SU-DHL-6 (cell line): ENCODE results near the gene SUGCT.

Experiments used
- H2AFZ ChIP-seq: fragments of 200-600 bp; sonication (generic); 2 replicates; pipeline ENCODE4 v1.6.1; 2014; ENCODE audit warnings: low read depth, mild to moderate bottlenecking, moderate library complexity, mixed read lengths, antibody characterized with exemption, low read length; ENCODE audit not compliant: severe bottlenecking
- H3F3A ChIP-seq: fragments of 200-600 bp; shearing (Covaris generic); 2 replicates; pipeline ENCODE4 v1.6.0; 2016; ENCODE audit warnings: antibody characterized with exemption, mild to moderate bottlenecking; ENCODE audit not compliant: insufficient read depth
- H3K27ac ChIP-seq: fragments of 200-600 bp; sonication (generic); 2 replicates; pipeline ENCODE4 v1.5.1; 2016; ENCODE audit warnings: low read depth, mild to moderate bottlenecking, low read length, moderate library complexity, mixed read lengths
- H3K27me3 ChIP-seq: fragments of 200-600 bp; sonication (generic), shearing (Covaris generic); 2 replicates; pipeline ENCODE4 v1.6.0; 2014; ENCODE audit warnings: mild to moderate bottlenecking, low read length
- H3K36me3 ChIP-seq: fragments of 200-600 bp; sonication (generic); 2 replicates; pipeline ENCODE4 v1.6.1; 2014; ENCODE audit warnings: mild to moderate bottlenecking, low read length, mixed read lengths
- H3K4me2 ChIP-seq: fragments of 300-600, 200-600 bp; shearing (Covaris generic), sonication (generic); 2 replicates; pipeline ENCODE4 v1.6.0; 2014; ENCODE audit warnings: low read length, low read depth, mild to moderate bottlenecking; ENCODE audit not compliant: poor library complexity, severe bottlenecking
- H3K4me3 ChIP-seq: fragments of 200-600 bp; sonication (generic); 2 replicates; pipeline ENCODE4 v1.5.1; 2014; ENCODE audit warnings: antibody characterized with exemption, low read length, mild to moderate bottlenecking, mixed read lengths; ENCODE audit not compliant: insufficient read depth, poor library complexity, severe bottlenecking
- H3K79me2 ChIP-seq: fragments of 200-600 bp; sonication (generic); 2 replicates; pipeline ENCODE4 v1.6.1; 2014; ENCODE audit warnings: mild to moderate bottlenecking, low read length, moderate library complexity; ENCODE audit not compliant: insufficient read depth
- H3K9ac ChIP-seq: fragments of 200-600 bp; sonication (generic); 2 replicates; pipeline ENCODE4 v1.7.0; 2014; ENCODE audit warnings: mild to moderate bottlenecking, low read length
- H3K9me2 ChIP-seq: fragments of 200-600 bp; sonication (generic); replicated peaks from 2 replicates; pipeline ENCODE4 v1.6.1; 2014; ENCODE audit warnings: low read length; ENCODE audit not compliant: insufficient read depth
- H3K9me3 ChIP-seq: fragments of 200-600 bp; sonication (generic); 2 replicates; pipeline ENCODE4 v1.6.1; 2014; ENCODE audit warnings: low read length, mixed read lengths; ENCODE audit not compliant: insufficient read depth
- H4K20me1 ChIP-seq: fragments of 200-600 bp; sonication (generic); 2 replicates; pipeline ENCODE4 v1.6.1; 2014; ENCODE audit warnings: low read depth, mild to moderate bottlenecking, antibody characterized with exemption, low read length, moderate library complexity, mixed read lengths
- EZH2phosphoT487 ChIP-seq: fragments of 200-600 bp; sonication (generic), shearing (Covaris generic); conservative IDR thresholded peaks from 2 replicates; pipeline ENCODE4 v1.6.1; 2018; ENCODE audit warnings: mild to moderate bottlenecking, antibody characterized with exemption, low read length, moderate library complexity, mixed read lengths
- TF ChIP-seq, protein P1 (sequence below): fragments of 200-600 bp; sonication (generic); IDR thresholded peaks from one replicate; pipeline ENCODE4 v1.5.1; 2017; ENCODE audit warnings: antibody characterized with exemption, mild to moderate bottlenecking, low read length, moderate library complexity; ENCODE audit not compliant: insufficient read depth, poor library complexity, severe bottlenecking

SUGCT gene

DNA sequence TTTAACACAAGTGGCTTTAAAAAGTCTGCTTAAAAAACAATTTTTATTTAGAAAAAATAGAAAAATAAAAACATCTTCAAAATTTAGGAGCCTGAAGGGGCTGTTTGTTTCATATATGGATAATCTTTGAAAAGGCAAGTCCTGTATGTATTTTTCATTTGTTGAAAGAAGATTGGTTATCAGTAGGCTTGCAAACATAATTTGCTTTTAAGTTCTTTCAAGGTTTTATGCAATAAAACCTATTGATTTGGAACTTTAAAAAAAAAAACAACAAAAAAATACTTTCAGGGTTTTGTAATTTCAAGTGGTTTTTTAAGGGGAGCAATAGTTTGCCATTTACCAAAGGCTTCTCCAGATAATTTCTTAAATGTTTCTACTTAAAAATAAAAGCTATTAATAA, 36.0 kb upstream of the SUGCT start:
- no peaks in the 10 kb centered on the region for H3K9me2 ChIP-seq
- no peaks in the 10 kb centered on the region for H4K20me1 ChIP-seq
- H3K36me3 ChIP-seq = peaks cover 21% of the 10 kb centered on the region; the same call in 1 of the 2 replicates
- no peak overlapping the region for H3K4me2 ChIP-seq
- no peak overlapping the region for H2AFZ ChIP-seq
- 0 out of 2 replicates have a peak, but pooled peaks cover 4% of the 10 kb centered on the region for H3F3A ChIP-seq
- TF ChIP-seq, protein P1, sequence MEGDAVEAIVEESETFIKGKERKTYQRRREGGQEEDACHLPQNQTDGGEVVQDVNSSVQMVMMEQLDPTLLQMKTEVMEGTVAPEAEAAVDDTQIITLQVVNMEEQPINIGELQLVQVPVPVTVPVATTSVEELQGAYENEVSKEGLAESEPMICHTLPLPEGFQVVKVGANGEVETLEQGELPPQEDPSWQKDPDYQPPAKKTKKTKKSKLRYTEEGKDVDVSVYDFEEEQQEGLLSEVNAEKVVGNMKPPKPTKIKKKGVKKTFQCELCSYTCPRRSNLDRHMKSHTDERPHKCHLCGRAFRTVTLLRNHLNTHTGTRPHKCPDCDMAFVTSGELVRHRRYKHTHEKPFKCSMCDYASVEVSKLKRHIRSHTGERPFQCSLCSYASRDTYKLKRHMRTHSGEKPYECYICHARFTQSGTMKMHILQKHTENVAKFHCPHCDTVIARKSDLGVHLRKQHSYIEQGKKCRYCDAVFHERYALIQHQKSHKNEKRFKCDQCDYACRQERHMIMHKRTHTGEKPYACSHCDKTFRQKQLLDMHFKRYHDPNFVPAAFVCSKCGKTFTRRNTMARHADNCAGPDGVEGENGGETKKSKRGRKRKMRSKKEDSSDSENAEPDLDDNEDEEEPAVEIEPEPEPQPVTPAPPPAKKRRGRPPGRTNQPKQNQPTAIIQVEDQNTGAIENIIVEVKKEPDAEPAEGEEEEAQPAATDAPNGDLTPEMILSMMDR = no peak
- no peak for TF ChIP-seq EZH2phosphoT487
- H3K79me2 ChIP-seq = no peaks in the 10 kb centered on the region
- no peak overlapping the region for H3K27ac ChIP-seq
- H3K9me3 ChIP-seq = no peaks in the 10 kb centered on the region
- no peak overlapping the region for H3K4me3 ChIP-seq
- H3K9ac ChIP-seq = no peak overlapping the region
- no peaks in the 10 kb centered on the region for H3K27me3 ChIP-seq

DNA sequence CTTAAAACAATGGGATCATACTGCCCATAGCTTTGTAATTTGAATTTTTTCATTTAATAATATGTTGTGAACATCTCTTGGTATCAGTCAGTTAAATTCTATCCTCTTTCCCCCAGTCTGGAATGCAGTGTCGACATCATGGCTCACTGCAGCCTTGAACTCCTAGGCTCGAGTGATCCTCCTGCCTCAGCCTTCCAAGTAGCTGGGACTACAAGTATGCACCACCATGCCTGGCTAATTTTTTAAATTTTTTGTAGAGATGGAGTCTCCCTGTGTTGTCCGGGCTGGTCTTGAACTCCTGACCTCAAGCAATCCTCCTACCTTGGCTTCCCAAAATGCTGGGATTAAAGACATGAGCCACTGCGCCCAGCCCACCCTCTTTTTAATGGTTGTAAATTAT, 35.0 kb upstream of the SUGCT start:
- Histone ChIP-seq H3K9ac (no peak overlapping the region), H3K79me2 (no peaks in the 10 kb centered on the region), H3K36me3 (peaks cover 13% of the 10 kb centered on the region; the same call in 1 of the 2 replicates), H3K4me3 (no peak overlapping the region), H3K4me2 (no peak overlapping the region), H3K9me3 (no peaks in the 10 kb centered on the region), H3K9me2 (no peaks in the 10 kb centered on the region), H2AFZ (no peak overlapping the region), H4K20me1 (no peaks in the 10 kb centered on the region), H3K27me3 (no peaks in the 10 kb centered on the region), H3F3A (0 out of 2 replicates have a peak, but pooled peaks cover 4% of the 10 kb centered on the region), H3K27ac (no peak overlapping the region)
- TF ChIP-seq, protein P1 = no peak
- no peak for TF ChIP-seq EZH2phosphoT487

DNA sequence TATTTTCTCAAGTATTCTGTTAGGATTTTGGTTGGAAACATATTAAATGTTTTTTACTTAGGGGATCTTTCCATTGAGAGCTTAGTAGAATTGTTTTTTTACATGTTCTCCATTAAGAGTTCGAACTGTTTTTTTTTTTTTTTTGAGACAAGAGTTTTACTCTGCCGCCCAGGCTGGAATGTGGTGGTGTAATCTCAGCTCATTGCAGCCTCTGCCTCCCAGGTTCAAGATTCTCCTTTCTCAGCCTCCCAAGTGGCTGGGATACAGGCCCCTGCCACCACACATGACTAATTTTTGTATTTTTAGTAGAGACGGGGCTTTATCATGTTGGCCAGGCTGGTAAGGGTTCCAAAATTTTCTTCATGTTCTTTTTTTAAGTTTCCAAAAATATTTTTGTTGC, 33.6 kb upstream of the SUGCT start:
- no peaks in the 10 kb centered on the region for H3K9me2 ChIP-seq
- no peak overlapping the region for H3K4me3 ChIP-seq
- no peak overlapping the region for H3K9ac ChIP-seq
- TF ChIP-seq, protein P1 = no peak
- TF ChIP-seq EZH2phosphoT487 = no peak
- H3K36me3 ChIP-seq = peaks cover 6% of the 10 kb centered on the region; the same call in 1 of the 2 replicates
- H3K79me2 ChIP-seq = no peaks in the 10 kb centered on the region
- H3K27ac ChIP-seq = no peak overlapping the region
- H4K20me1 ChIP-seq = no peaks in the 10 kb centered on the region
- no peaks in the 10 kb centered on the region for H3K9me3 ChIP-seq
- 0 out of 2 replicates have a peak, but pooled peaks cover 4% of the 10 kb centered on the region for H3F3A ChIP-seq
- H2AFZ ChIP-seq = no peak overlapping the region
- H3K27me3 ChIP-seq = no peaks in the 10 kb centered on the region
- no peak overlapping the region for H3K4me2 ChIP-seq
